SK-N-MC (cell line): ENCODE results near the gene MRPS10.

ENCODE experiments used
- EZH2 ChIP-seq: fragments of 200-600 bp; sonication (generic); IDR thresholded peaks from one replicate; pipeline ENCODE4 v1.6.1; 2017; ENCODE audit warnings: antibody characterized with exemption
- FOXP2 ChIP-seq: optimal IDR thresholded peaks from 2 replicates; pipeline ENCODE3; 2011; ENCODE audit warnings: mild to moderate bottlenecking, moderate library complexity; ENCODE audit not compliant: insufficient read depth; ENCODE audit errors: extremely low read length, control extremely low read depth
- POLR2AphosphoS5 ChIP-seq: IDR thresholded peaks from 2 replicates; pipeline ENCODE4 v1.6.1; 2012; ENCODE audit warnings: mild to moderate bottlenecking, low read depth, low read length, borderline replicate concordance

DNA sequence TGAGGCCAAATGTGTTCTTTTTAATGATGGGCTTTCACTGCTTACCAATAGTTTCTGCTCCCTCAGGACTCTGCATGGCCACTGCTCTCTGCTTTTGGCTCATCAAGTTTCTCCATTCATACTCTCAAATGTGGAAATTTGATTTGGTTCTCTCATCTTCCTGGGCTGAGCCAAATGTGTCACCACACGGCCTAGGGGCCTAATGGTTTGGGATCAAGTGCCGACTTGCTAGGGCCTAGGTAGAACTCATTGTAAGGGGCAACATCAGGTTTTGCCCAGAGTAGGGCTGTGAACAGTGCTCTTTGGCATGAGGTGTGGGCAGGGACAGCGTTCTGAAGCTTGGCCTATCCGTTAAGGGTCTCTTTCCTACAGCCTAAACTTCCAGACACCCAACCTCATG, 3.9 kb upstream of the MRPS10 start:
- no peak for TF ChIP-seq EZH2
- TF ChIP-seq POLR2AphosphoS5: no peak
- TF ChIP-seq FOXP2: no peak
